ENCODE measurements around the gene PLCG2. TPM values are rescaled to one million over a fixed set of nuclear protein-coding genes. Genes with fewer than 3 reads are reported as not detected.

PLCG2 gene
- total and polyA plus RNA-seq, 9 donors: 3.3 to 16.4 (median 5.6) TPM

GRCh38 chr16:81767987-81768592 is 11.0 kb upstream of the PLCG2 start:
- H3K27me3 ChIP-seq: no peaks in the 10 kb centered on the region
- DNase-seq: no peak
- no peaks in the 10 kb centered on the region for H3K36me3 ChIP-seq
- intact Hi-C loops (cut with DNase I): no loop called here
- H3K4me3 ChIP-seq: no peak overlapping the region
- WGBS, 3 donors: 70 to 82% (median 72%) methylated on average over 9 of the region's 9 CpGs
- TF ChIP-seq, protein P1, sequence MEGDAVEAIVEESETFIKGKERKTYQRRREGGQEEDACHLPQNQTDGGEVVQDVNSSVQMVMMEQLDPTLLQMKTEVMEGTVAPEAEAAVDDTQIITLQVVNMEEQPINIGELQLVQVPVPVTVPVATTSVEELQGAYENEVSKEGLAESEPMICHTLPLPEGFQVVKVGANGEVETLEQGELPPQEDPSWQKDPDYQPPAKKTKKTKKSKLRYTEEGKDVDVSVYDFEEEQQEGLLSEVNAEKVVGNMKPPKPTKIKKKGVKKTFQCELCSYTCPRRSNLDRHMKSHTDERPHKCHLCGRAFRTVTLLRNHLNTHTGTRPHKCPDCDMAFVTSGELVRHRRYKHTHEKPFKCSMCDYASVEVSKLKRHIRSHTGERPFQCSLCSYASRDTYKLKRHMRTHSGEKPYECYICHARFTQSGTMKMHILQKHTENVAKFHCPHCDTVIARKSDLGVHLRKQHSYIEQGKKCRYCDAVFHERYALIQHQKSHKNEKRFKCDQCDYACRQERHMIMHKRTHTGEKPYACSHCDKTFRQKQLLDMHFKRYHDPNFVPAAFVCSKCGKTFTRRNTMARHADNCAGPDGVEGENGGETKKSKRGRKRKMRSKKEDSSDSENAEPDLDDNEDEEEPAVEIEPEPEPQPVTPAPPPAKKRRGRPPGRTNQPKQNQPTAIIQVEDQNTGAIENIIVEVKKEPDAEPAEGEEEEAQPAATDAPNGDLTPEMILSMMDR (IDR thresholded peaks at IDR 0.05): no peak
- TF ChIP-seq POLR2A (IDR thresholded peaks at IDR 0.05) (no peak), EP300 (IDR thresholded peaks at IDR 0.05) (no peak)
- no peak overlapping the region for H3K27ac ChIP-seq
- no peaks in the 10 kb centered on the region for H3K9me3 ChIP-seq
- no peaks in the 10 kb centered on the region for H3K4me1 ChIP-seq (ENCODE audit: insufficient read depth)

DNA sequence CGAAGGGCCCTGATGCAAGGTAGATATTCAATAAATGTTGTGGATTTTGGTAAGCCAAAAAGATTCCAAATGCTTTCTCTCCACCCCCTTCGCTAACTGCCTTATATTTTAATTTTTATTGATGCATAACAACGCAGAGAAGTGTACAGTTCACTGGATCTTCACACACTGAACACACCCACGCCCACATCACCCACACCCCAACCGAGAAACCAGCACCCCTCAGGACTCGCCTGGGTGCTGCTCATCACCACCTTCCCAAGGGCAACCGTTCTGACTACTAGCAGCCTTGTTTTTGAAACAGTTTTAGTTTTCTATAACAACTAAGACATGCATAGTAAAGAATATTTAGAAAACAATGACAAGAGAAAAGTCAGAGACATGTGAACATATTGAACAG is 9.1 kb upstream of the PLCG2 start:
- intact Hi-C loops (cut with DNase I): no loop called here
- Histone ChIP-seq H3K4me1 (ENCODE audit: insufficient read depth) (no peaks in the 10 kb centered on the region), H3K4me3 (no peak overlapping the region), H3K9me3 (no peaks in the 10 kb centered on the region), H3K36me3 (no peaks in the 10 kb centered on the region), H3K27me3 (no peaks in the 10 kb centered on the region), H3K27ac (no peak overlapping the region)
- no peak for DNase-seq
- TF ChIP-seq EP300 (IDR thresholded peaks at IDR 0.05): no peak
- TF ChIP-seq POLR2A (IDR thresholded peaks at IDR 0.05): no peak
- TF ChIP-seq, protein P1 (IDR thresholded peaks at IDR 0.05): no peak
- 78 to 85% (median 82%) methylated on average over 7 of the region's 7 CpGs for WGBS, 3 donors

DNA sequence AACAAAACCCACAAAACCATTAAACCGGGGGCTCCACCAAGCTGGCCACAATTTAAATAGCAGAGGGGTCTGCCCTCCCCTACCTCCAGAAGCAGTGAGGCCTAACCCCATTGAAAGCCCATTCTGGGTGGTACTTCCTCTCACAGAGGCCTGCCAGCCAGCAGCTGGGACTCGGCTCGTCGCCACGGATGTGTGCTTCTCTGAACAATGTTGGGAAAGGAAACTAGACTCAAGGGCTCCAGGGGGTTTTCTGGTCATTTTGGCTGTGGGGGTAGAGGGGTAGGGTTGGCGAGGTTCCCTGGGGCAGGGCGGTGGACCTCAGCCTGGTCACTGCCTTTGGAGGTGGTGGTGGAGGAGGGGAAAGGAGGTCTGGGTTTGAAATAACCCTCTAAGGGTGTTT is 4.7 kb upstream of the PLCG2 start:
- no peaks in the 10 kb centered on the region for H3K27me3 ChIP-seq
- no peak overlapping the region for H3K4me3 ChIP-seq
- H3K4me1 ChIP-seq (ENCODE audit: insufficient read depth): peaks cover 3% of the 10 kb centered on the region
- no peak for DNase-seq
- no peaks in the 10 kb centered on the region for H3K36me3 ChIP-seq
- 64 to 82% (median 74%) methylated on average over 7 of the region's 7 CpGs for WGBS, 3 donors
- H3K27ac ChIP-seq: no peak overlapping the region
- TF ChIP-seq EP300 (IDR thresholded peaks at IDR 0.05): no peak
- TF ChIP-seq, protein P1 (IDR thresholded peaks at IDR 0.05): no peak
- TF ChIP-seq POLR2A (IDR thresholded peaks at IDR 0.05): no peak
- intact Hi-C loops (cut with DNase I): no loop called here
- no peaks in the 10 kb centered on the region for H3K9me3 ChIP-seq

- no peaks in the 10 kb centered on the region for H3K27me3 ChIP-seq
- intact Hi-C loops (cut with DNase I): no loop called here
- peaks cover 6% of the 10 kb centered on the region for H3K4me1 ChIP-seq (ENCODE audit: insufficient read depth)
- H3K36me3 ChIP-seq: no peaks in the 10 kb centered on the region
- no peak overlapping the region for H3K27ac ChIP-seq
- H3K4me3 ChIP-seq: no peak overlapping the region
- H3K9me3 ChIP-seq: no peaks in the 10 kb centered on the region
- no peak for DNase-seq
- TF ChIP-seq EP300 (IDR thresholded peaks at IDR 0.05) (no peak), POLR2A (IDR thresholded peaks at IDR 0.05) (no peak)
- TF ChIP-seq, protein P1 (IDR thresholded peaks at IDR 0.05): no peak
Measured at GRCh38 chr16:81775570-81775969, 3.5 kb upstream of the PLCG2 start.

Measured in ovary (tissue), 9 donors.